AG20443 (cell line): ENCODE measurements around the gene STARD7.

Experiments used
- DNase-seq: peaks from one replicate; pipeline ENCODE4 v3.0.0; 2012; ENCODE audit warnings: low spot score, mixed read lengths

STARD7 gene

DNA sequence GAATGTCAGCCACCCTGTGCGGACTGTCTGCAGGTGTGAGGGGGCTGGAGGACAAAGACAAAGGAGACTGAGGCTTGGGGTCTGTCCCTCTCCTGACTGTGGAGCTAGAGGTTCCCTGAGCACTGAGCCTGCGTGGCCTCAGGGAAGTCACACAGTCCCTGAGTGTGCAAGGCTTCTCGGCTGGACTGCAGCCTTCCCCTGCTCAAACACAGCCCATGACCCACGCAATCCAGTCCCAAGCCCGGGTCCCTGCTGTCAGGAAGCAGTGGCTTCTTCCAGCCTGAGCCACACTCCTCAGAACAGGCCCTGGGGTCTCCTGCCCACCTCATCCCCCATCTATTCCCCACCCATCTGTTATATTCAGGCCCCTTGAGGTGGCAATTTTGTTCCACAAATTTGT is 73.0 kb downstream of the STARD7 start:
- no peak for DNase-seq

DNA sequence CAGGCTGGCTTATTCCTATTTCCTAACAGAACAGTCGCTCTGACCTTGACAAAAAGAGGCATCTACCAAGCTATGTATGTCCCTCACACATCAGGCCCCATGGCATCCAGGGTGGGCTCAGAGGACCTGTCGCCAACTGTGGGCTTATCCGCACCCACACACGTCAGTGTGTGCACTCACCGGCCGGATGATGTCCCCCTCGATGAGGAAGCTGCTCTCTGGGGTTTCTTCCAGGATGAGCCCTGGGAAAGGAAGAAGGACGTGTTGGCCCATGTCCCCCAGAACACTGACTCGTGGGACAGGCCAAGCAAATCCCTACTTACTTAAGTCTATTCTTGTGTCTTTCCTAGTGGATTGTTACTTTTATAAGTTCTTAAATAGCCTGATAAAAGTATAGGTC is 73.5 kb downstream of the STARD7 start:
- DNase-seq, result no peak
